Measurements from ENCODE around the gene RHBG. TPM values are rescaled to one million over a fixed set of nuclear protein-coding genes. Genes with fewer than 3 reads are reported as not detected.

RHBG gene
- total RNA-seq, 1 donor from 2014 or later: not detected

DNA sequence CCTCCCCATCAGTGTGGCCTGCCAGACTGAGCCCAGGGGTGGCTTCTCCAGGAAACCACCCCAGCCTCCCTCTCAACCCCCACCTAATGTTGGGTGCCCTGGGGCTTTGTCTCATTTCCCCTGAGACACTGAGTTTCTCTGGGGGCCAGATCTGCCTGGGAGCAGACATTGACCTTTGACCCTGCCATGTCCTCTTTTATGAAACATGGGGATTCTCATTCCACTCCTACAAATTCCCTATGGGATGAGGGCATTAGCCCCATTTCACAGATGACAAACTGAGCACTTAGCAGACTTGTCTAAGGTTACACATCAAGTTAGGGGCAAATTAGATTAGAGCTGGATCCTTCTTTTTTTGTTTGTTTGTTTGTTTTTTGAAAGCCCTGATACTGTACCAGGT lies 24.1 kb downstream of the RHBG start:
- TF ChIP-seq, protein P1, sequence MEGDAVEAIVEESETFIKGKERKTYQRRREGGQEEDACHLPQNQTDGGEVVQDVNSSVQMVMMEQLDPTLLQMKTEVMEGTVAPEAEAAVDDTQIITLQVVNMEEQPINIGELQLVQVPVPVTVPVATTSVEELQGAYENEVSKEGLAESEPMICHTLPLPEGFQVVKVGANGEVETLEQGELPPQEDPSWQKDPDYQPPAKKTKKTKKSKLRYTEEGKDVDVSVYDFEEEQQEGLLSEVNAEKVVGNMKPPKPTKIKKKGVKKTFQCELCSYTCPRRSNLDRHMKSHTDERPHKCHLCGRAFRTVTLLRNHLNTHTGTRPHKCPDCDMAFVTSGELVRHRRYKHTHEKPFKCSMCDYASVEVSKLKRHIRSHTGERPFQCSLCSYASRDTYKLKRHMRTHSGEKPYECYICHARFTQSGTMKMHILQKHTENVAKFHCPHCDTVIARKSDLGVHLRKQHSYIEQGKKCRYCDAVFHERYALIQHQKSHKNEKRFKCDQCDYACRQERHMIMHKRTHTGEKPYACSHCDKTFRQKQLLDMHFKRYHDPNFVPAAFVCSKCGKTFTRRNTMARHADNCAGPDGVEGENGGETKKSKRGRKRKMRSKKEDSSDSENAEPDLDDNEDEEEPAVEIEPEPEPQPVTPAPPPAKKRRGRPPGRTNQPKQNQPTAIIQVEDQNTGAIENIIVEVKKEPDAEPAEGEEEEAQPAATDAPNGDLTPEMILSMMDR (IDR thresholded peaks at IDR 0.05): no peak
- POLR2A ChIA-PET: no interaction called here
- peaks cover 21% of the 10 kb centered on the region for H3K27me3 Mint-ChIP-seq
- H3K36me3 Mint-ChIP-seq (ENCODE audit: low read depth): no peaks in the 10 kb centered on the region
- no peaks in the 10 kb centered on the region for H3K9me3 Mint-ChIP-seq
- DNase-seq (no peak), ATAC-seq (ENCODE audit: low read depth) (no peak)
- intact Hi-C loops (cut with micrococcal nuclease): no loop called here
- peaks cover 6% of the 10 kb centered on the region for H3K4me1 Mint-ChIP-seq
- CTCF ChIA-PET: no interaction called here
- H3K27ac Mint-ChIP-seq: no peak overlapping the region
- H3K4me3 Mint-ChIP-seq: no peak overlapping the region

DNA sequence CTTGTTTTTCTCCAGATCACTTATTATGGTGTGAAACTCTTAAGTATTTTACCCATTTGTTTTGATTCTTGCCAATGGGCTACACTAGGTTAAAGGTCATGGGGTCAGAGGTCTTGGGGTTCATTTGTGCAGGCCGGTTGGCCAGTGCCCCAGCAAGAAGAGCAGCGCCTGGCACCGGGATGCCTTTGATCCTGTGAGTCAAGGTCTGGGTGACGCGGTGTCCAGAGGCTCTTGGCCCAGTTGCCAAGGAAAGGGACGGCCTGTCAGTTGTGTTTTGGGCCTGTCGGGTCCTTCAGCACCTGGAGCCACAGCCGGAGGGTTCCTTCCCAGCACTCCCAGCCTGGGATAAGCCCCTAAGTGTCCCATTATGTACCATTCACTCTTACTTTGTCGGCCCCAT lies 25.1 kb downstream of the RHBG start:
- no peaks in the 10 kb centered on the region for H3K36me3 Mint-ChIP-seq (ENCODE audit: low read depth)
- POLR2A ChIA-PET: no interaction called here
- H3K27ac Mint-ChIP-seq: no peak overlapping the region
- H3K4me1 Mint-ChIP-seq: peaks cover 7% of the 10 kb centered on the region
- peaks cover 16% of the 10 kb centered on the region for H3K27me3 Mint-ChIP-seq
- TF ChIP-seq, protein P1 (IDR thresholded peaks at IDR 0.05): no peak
- intact Hi-C loops (cut with micrococcal nuclease): no loop called here
- no peaks in the 10 kb centered on the region for H3K9me3 Mint-ChIP-seq
- no peak for DNase-seq
- CTCF ChIA-PET: interaction anchor here (1.6 kb wide), 1 partner anchor 8 kb away, joined by 5 read pairs; no protein-coding TSS in a partner anchor
- H3K4me3 Mint-ChIP-seq: no peak overlapping the region
- ATAC-seq (ENCODE audit: low read depth): no peak

DNA sequence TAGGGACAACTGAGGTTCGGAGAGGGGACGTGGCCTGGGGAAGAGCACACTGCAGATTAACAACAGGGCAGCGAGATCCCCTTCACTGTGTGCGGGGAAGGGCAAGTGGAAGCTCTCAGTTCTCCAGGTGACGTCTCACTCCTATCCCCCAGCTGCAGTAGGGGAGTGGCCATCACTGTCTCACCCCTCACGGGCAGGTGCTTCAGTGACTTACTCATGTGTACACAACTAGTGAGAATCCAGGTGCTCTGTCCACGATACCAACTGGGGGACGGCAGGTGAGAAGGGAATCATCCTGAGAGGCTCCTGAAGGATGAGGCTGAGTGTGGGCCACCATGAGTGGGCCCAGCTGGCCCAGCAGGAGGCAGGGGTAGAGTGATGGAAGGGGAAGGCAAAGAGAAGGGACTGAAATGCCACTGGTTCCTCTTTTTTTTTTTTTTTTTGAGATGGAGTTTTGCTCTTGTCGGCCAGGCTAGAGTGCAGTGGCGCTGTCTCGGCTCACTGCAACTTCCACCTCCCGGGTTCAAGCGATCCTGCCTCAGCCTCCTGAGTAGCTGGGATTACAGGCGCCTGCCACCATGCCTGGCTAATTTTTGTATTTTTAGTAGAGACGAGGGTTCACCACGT lies 25.9 kb downstream of the RHBG start:
- H3K9me3 Mint-ChIP-seq: no peaks in the 10 kb centered on the region
- intact Hi-C loops (cut with micrococcal nuclease): no loop called here
- ATAC-seq (ENCODE audit: low read depth): peak; percentile 45
- H3K4me3 Mint-ChIP-seq: no peak overlapping the region
- peaks cover 7% of the 10 kb centered on the region for H3K4me1 Mint-ChIP-seq
- ChIA-PET CTCF (interaction anchor here (1.6 kb wide), 1 partner anchor 9 kb away, joined by 5 read pairs; no protein-coding TSS in a partner anchor), POLR2A (no interaction called here)
- H3K36me3 Mint-ChIP-seq (ENCODE audit: low read depth): no peaks in the 10 kb centered on the region
- TF ChIP-seq, protein P1 (IDR thresholded peaks at IDR 0.05): no peak
- H3K27ac Mint-ChIP-seq: peak overlapping the region; percentile 50
- no peak for DNase-seq
- H3K27me3 Mint-ChIP-seq: peaks cover 7% of the 10 kb centered on the region

GRCh38 chr1:156399355-156400125 lies 30.5 kb downstream of the RHBG start:
- ATAC-seq (ENCODE audit: low read depth) (no peak), DNase-seq (no peak)
- POLR2A ChIA-PET: no interaction called here
- no peak overlapping the region for H3K27ac Mint-ChIP-seq
- H3K27me3 Mint-ChIP-seq: peaks cover 12% of the 10 kb centered on the region
- intact Hi-C loops (cut with micrococcal nuclease): no loop called here
- H3K36me3 Mint-ChIP-seq (ENCODE audit: low read depth): no peaks in the 10 kb centered on the region
- TF ChIP-seq, protein P1 (IDR thresholded peaks at IDR 0.05): no peak
- no peaks in the 10 kb centered on the region for H3K9me3 Mint-ChIP-seq
- CTCF ChIA-PET: interaction anchor here (2.6 kb wide), 1 partner anchor 14 kb away, joined by 7 read pairs; no protein-coding TSS in a partner anchor
- H3K4me1 Mint-ChIP-seq: peaks cover 7% of the 10 kb centered on the region
- H3K4me3 Mint-ChIP-seq: no peak overlapping the region

DNA sequence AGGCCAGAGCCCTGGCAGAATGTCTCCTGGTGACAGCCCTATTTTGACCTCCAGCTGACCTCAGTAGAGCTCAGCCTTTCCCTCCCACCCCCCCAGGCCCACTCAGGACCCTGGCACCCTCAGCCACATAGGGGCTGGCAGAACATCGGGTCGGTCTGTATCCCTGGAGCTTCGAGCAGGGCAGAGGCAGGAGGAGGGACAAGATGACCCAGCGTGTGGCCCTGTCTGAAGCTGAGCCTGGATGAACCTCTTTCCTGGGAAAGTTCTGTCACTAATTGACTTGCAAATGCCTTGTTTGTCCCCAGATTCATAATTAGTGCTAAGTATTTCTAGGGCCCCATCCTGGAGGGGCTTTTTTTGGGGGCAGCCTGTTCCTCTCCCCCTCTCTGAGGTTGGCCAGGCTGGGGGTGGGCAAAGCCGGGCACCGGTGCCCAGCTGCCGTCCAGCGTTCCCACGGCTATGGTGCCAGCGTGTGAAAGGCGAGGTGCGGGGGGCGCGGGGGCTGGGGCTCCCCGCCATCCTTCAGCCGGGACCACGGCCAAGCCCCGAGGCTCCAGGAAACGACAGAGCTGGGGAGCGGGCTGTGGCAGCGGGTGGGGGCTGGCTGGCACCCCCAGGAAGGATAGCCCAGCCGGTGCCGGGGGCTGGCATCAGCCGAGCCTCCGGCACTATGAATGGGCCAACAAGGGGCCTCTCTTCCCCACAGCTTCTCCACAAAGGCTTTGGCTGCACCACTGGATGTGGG lies 31.4 kb downstream of the RHBG start:
- intact Hi-C loops (cut with micrococcal nuclease): no loop called here
- CTCF ChIA-PET: interaction anchor here (2.6 kb wide), 1 partner anchor 15 kb away, joined by 7 read pairs; no protein-coding TSS in a partner anchor
- ATAC-seq (ENCODE audit: low read depth) (no peak), DNase-seq (no peak)
- Mint-ChIP-seq H3K27ac (no peak overlapping the region), H3K9me3 (no peaks in the 10 kb centered on the region), H3K4me3 (no peak overlapping the region), H3K4me1 (peaks cover 3% of the 10 kb centered on the region), H3K36me3 (ENCODE audit: low read depth) (no peaks in the 10 kb centered on the region), H3K27me3 (peaks cover 14% of the 10 kb centered on the region)
- TF ChIP-seq, protein P1 (IDR thresholded peaks at IDR 0.05): no peak
- POLR2A ChIA-PET: no interaction called here
